ENCODE results near the gene TYK2.

Gene TYK2

GRCh38 chr19:10422046-10422461 lies 41.7 kb upstream of the TYK2 start (continued):
- TF ChIP-seq RBAK (tag by site-specific recombination; IDR thresholded peaks at IDR 0.05) (no peak), GFI1B (tag by site-specific recombination; IDR thresholded peaks at IDR 0.05) (peak; percentile 20; the same call in 1 of the 2 replicates), ZBTB7A (tag by site-specific recombination; IDR thresholded peaks at IDR 0.05; ENCODE audit: low read depth) (0 out of 2 replicates have a peak, but pooled peaks have one; percentile 15), ZNF76 (tag by site-specific recombination; IDR thresholded peaks at IDR 0.05; ENCODE audit: borderline replicate concordance, low read depth) (peak; percentile 22; the same call in 1 of the 2 replicates), ZBTB10 (tag by site-specific recombination; IDR thresholded peaks at IDR 0.05) (peak; percentile 18; the same call in 1 of the 2 replicates), PRDM4 (tag by site-specific recombination; IDR thresholded peaks at IDR 0.05) (peak; percentile 11; the same call in 1 of the 2 replicates)

- Histone ChIP-seq H3K4me3 (ENCODE audit: low read depth, low read length) (peak overlapping the region; percentile 22), H3K36me3 (ENCODE audit: control insufficient read depth in 2 of 2, insufficient read depth in 1 of 2, low read length in 2 of 2) (no peaks in the 10 kb centered on the region), H3K9me3 (ENCODE audit: control insufficient read depth, insufficient read depth, low read depth, low read length) (no peaks in the 10 kb centered on the region), H3K4me1 (ENCODE audit: control insufficient read depth, insufficient read depth, low read length) (0 out of 2 replicates have a peak, but pooled peaks cover 8% of the 10 kb centered on the region), H3K27ac (ENCODE audit: extremely low read depth, low read depth, low read length) (no peak overlapping the region)
- ChIA-PET POLR2A (interaction anchor here (1.1 to 2.1 kb wide), 3 partner anchors 18 to 41 kb away, joined by 3 to 7 read pairs (median 3); partner anchors contain the start of genes CDC37 and TYK2), CTCF (interaction anchor here (0.5 to 1.1 kb wide), 9 partner anchors 8 to 475 kb away, joined by 3 to 5 read pairs (median 4); partner anchors contain the start of gene CDC37)
- TF ChIP-seq ZNF280D (tag by site-specific recombination; IDR thresholded peaks at IDR 0.05) (no peak), ZNF768 (tag by site-specific recombination; IDR thresholded peaks at IDR 0.05) (no peak), ZNF214 (tag by site-specific recombination; IDR thresholded peaks at IDR 0.05; ENCODE audit: borderline replicate concordance) (no peak), ZNF398 (tag by site-specific recombination; IDR thresholded peaks at IDR 0.05) (no peak), ZNF114 (tag by site-specific recombination; IDR thresholded peaks at IDR 0.05) (no peak), ZNF341 (tag by site-specific recombination; IDR thresholded peaks at IDR 0.05; ENCODE audit: low read depth) (no peak), ZNF248 (tag by site-specific recombination; IDR thresholded peaks at IDR 0.05) (no peak), PRDM4 (tag by site-specific recombination; IDR thresholded peaks at IDR 0.05) (no peak), PATZ1 (tag by site-specific recombination; IDR thresholded peaks at IDR 0.05) (0 out of 2 replicates have a peak, but pooled peaks have one; percentile 9), ZSCAN23 (tag by site-specific recombination; IDR thresholded peaks at IDR 0.05) (no peak), ZSCAN30 (tag by site-specific recombination; IDR thresholded peaks at IDR 0.05) (no peak), ZNF555 (tag by site-specific recombination; conservative IDR thresholded peaks at IDR 0.05) (no peak), ZNF626 (tag by site-specific recombination; IDR thresholded peaks at IDR 0.05) (no peak), KLF10 (tag by site-specific recombination; IDR thresholded peaks at IDR 0.05) (no peak)
These were observed 41.1 kb upstream of the TYK2 start for GRCh38 chr19:10421240-10422045.

All from HEK293 (cell line).